Measurements from ENCODE around the gene TNS1. TPM values are rescaled to one million over a fixed set of nuclear protein-coding genes. Genes with fewer than 3 reads are reported as not detected.
A peak's percentile ranks its signal among the peaks of the same experiment; 100 is the strongest.

The TNS1 gene
- total RNA-seq, 6 experiments from 2014 or later = 113 to 139 (median 126) TPM

GRCh38 chr2:217877866-217878265 lies 124.9 kb downstream of the TNS1 start:
- no peaks in the 10 kb centered on the region for H3K9me3 Mint-ChIP-seq
- TF ChIP-seq, protein P1, sequence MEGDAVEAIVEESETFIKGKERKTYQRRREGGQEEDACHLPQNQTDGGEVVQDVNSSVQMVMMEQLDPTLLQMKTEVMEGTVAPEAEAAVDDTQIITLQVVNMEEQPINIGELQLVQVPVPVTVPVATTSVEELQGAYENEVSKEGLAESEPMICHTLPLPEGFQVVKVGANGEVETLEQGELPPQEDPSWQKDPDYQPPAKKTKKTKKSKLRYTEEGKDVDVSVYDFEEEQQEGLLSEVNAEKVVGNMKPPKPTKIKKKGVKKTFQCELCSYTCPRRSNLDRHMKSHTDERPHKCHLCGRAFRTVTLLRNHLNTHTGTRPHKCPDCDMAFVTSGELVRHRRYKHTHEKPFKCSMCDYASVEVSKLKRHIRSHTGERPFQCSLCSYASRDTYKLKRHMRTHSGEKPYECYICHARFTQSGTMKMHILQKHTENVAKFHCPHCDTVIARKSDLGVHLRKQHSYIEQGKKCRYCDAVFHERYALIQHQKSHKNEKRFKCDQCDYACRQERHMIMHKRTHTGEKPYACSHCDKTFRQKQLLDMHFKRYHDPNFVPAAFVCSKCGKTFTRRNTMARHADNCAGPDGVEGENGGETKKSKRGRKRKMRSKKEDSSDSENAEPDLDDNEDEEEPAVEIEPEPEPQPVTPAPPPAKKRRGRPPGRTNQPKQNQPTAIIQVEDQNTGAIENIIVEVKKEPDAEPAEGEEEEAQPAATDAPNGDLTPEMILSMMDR (IDR thresholded peaks at IDR 0.05) = no peak
- H3K27me3 Mint-ChIP-seq (ENCODE audit: insufficient read depth) = peaks cover 6% of the 10 kb centered on the region
- no peak overlapping the region for H3K4me3 Mint-ChIP-seq
- peak overlapping the region; percentile 38 for H3K27ac Mint-ChIP-seq
- no peak for DNase-seq
- H3K36me3 Mint-ChIP-seq (ENCODE audit: low read depth) = peaks cover 33% of the 10 kb centered on the region
- H3K4me1 Mint-ChIP-seq (ENCODE audit: low read depth) = peaks cover 38% of the 10 kb centered on the region

DNA sequence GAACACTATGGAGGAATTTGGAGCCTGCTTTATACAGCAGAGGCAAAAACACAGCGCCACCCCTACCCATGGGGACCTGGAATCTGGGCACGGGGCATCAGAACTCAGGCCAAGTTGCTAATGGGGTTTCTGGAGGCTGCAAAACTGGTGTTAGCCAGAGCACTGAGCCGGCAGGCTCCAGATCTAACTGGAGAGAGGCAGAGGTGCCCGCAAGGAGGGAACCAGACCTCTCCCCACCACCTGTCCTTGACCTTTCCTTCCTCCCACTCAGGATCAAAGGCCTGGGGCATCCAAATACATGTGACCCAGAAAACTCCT lies 126.6 kb downstream of the TNS1 start:
- Mint-ChIP-seq H3K9me3 (no peaks in the 10 kb centered on the region), H3K27ac (peak overlapping the region; percentile 82), H3K36me3 (ENCODE audit: low read depth) (peaks cover 39% of the 10 kb centered on the region), H3K27me3 (ENCODE audit: insufficient read depth) (peaks cover 11% of the 10 kb centered on the region), H3K4me3 (0 out of 2 replicates have a peak overlapping the region, but pooled peaks have one; percentile 52), H3K4me1 (ENCODE audit: low read depth) (peaks cover 38% of the 10 kb centered on the region)
- DNase-seq = no peak
- TF ChIP-seq, protein P1 (IDR thresholded peaks at IDR 0.05) = no peak

DNA sequence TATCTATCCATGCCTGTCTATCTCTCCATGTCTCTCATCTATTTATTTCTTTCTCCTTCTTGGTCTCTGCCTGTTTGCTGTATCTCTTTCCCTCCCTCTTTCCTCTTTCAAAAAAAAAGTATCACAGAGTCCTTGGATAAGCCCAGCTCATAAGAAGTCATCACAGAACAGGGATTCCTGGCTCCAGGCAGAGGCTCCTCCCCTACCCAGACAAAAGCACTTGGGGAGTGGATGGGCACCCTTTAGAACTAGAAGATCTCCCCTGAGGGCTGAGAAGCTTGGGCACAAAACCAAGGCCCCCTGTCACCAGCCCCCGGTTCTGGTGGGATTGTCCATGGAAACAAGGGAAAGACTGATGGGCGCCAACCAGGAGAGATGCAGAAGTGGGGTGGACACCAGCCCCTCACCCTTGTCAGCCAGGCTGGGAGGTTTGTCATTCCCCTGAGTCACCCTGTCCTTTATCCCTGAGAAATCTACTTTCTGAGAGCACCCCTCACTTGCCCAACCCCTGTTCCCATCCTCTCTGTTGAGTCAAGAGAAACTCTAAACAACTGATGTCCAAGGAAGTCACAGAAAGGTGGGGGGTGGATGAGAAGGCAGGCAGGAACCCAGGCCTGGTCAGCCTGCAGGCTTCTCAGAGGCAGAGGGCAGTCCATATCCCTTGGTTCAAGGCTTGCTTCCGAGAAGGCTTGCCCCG lies 127.1 kb downstream of the TNS1 start:
- Mint-ChIP-seq H3K27me3 (ENCODE audit: insufficient read depth) (peaks cover 12% of the 10 kb centered on the region), H3K4me1 (ENCODE audit: low read depth) (peaks cover 39% of the 10 kb centered on the region), H3K27ac (peak overlapping the region; percentile 82), H3K36me3 (ENCODE audit: low read depth) (peaks cover 38% of the 10 kb centered on the region), H3K9me3 (no peaks in the 10 kb centered on the region), H3K4me3 (0 out of 2 replicates have a peak overlapping the region, but pooled peaks have one; percentile 52)
- peak; percentile 75 for DNase-seq
- TF ChIP-seq, protein P1 (IDR thresholded peaks at IDR 0.05) = no peak

DNA sequence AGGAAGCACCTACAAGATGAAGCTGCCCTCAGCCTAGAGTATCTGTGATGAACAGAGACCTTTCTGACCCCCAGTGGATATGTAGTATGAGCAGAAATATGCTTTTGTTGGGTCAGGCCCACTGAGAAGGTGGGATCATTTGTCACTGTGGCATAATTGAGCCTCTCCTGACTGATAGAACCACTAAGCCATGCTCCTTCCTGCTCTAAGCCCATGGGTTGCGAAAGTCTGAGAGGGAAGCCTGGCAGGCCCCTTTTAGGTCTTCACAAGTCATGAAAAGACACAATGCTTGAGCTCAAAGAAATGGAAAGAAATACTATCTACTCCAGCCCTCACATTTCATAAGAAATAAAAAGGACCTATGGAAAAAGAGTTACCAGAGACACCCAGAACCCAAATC lies 127.7 kb downstream of the TNS1 start:
- TF ChIP-seq, protein P1 (IDR thresholded peaks at IDR 0.05) = no peak
- H3K27ac Mint-ChIP-seq = peak overlapping the region; percentile 82
- H3K27me3 Mint-ChIP-seq (ENCODE audit: insufficient read depth) = peaks cover 12% of the 10 kb centered on the region
- DNase-seq = no peak
- H3K4me1 Mint-ChIP-seq (ENCODE audit: low read depth) = peaks cover 45% of the 10 kb centered on the region
- no peaks in the 10 kb centered on the region for H3K9me3 Mint-ChIP-seq
- H3K4me3 Mint-ChIP-seq = no peak overlapping the region; the same call in 1 of the 2 replicates
- peaks cover 38% of the 10 kb centered on the region for H3K36me3 Mint-ChIP-seq (ENCODE audit: low read depth)

DNA sequence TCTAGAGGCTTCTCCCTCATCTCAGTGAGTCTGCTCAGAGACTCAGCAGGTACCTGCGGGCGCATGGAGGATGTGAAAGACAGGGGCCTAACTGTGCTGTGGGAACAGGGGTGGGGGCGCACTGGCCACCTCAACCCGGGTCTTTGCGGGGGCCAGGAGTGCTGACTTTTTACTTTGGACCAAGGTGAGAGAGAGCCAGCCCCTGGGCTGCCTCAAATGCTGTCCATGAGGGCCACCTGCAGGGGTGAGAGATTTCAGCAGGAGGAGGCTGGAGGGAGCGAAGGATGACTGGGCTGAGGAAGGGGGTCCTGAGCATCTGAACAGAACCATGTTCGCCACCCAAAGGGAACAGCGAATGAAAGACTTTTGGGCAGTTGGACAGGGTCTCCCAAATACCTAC lies 129.4 kb downstream of the TNS1 start:
- DNase-seq = no peak
- no peaks in the 10 kb centered on the region for H3K9me3 Mint-ChIP-seq
- peaks cover 52% of the 10 kb centered on the region for H3K4me1 Mint-ChIP-seq (ENCODE audit: low read depth)
- no peak overlapping the region for H3K4me3 Mint-ChIP-seq
- no peak overlapping the region; the same call in 1 of the 2 replicates for H3K27ac Mint-ChIP-seq
- peaks cover 13% of the 10 kb centered on the region for H3K27me3 Mint-ChIP-seq (ENCODE audit: insufficient read depth)
- TF ChIP-seq, protein P1 (IDR thresholded peaks at IDR 0.05) = no peak
- peaks cover 40% of the 10 kb centered on the region for H3K36me3 Mint-ChIP-seq (ENCODE audit: low read depth)

Measured in HFFc6 (cell line).